A549 (cell line): ENCODE measurements around the gene CSGALNACT2. TPM values are rescaled to one million over a fixed set of nuclear protein-coding genes. Genes with fewer than 3 reads are reported as not detected.
A peak's percentile ranks its signal among the peaks of the same experiment; 100 is the strongest.

Experiments
- ATAC-seq, 2 experiments: fragments of 200-7000 bp in 1 of 2; fragments of >200 bp in 1 of 2; cut with Nextera tagmentation in 1 of 2; cut with Tn5 transposase in 1 of 2; 3 replicates each; pipeline versions ENCODE4 v1.8.0 to v1.9.1; 2018 to 2020; ENCODE audit warnings: mild to moderate bottlenecking in 1 of 2, moderate library complexity in 1 of 2
- CTCF ChIA-PET: fragments of 300-600 bp; sonication (Branson Sonifier 250); formaldehyde crosslinking; extraction: SDS; loops from one replicate; lab custom pipeline; 2021; ENCODE audit warnings: antibody characterized with exemption, inconsistent platforms; lab: Yijun Ruan, JAX
- POLR2A ChIA-PET: fragments of 350-600 bp; formaldehyde crosslinking; extraction: SDS; loops from one replicate; lab custom pipeline; 2021; ENCODE audit warnings: antibody characterized with exemption, inconsistent platforms; lab: Yijun Ruan, JAX
- DNase-seq, 2 experiments: peaks; one replicate each; pipeline versions ENCODE4 v3.0.0 to v3.0.0-alpha.2; 2011 to 2016; ENCODE audit warnings: low read depth in 1 of 2, low spot score in 1 of 2
- FAIRE-seq: peaks from 2 replicates; lab custom pipeline; 2011; peaks lifted over from hg19 to GRCh38; lab: Jason Lieb, UNC
- H3K27ac ChIP-seq, 2 experiments: fragments of >200 bp; sonication (Bioruptor Twin); formaldehyde crosslinking; 3 replicates each; pipeline ENCODE4 v1.5.1; 2016 to 2017
- H3K4me1 ChIP-seq: fragments of >200 bp; sonication (Bioruptor Twin); formaldehyde crosslinking; 3 replicates; pipeline ENCODE4 v1.6.1; 2016
- H3K4me2 ChIP-seq: fragments of >200 bp; sonication (Bioruptor Twin); formaldehyde crosslinking; 3 replicates; pipeline ENCODE4 v1.6.1; 2016
- H3K4me3 ChIP-seq: fragments of >200 bp; sonication (Bioruptor Twin); formaldehyde crosslinking; 3 replicates; pipeline ENCODE4 v1.5.1; 2016
- H3K9me3 ChIP-seq: fragments of >200 bp; sonication (Bioruptor Twin); formaldehyde crosslinking; 3 replicates; pipeline ENCODE4 v1.6.1; 2016
- BHLHE40 ChIP-seq: IDR thresholded peaks from 2 replicates; pipeline ENCODE4 v1.6.1; 2012; ENCODE audit warnings: low read depth, low read length, inconsistent platforms
- CEBPB ChIP-seq, 2 experiments: fragments of >200 bp in 1 of 2; sonication (Bioruptor Twin) in 1 of 2; formaldehyde crosslinking in 1 of 2; IDR thresholded peaks; 2 replicates each; pipeline ENCODE4 v1.6.1; 2012 to 2016
- EHF ChIP-seq: fragments of 250-450 bp; sonication (Bioruptor Pico); IDR thresholded peaks from 2 replicates; pipeline ENCODE4 v1.5.0; 2020; ENCODE audit warnings: mild to moderate bottlenecking
- ESRRA ChIP-seq: fragments of 150-350 bp; IDR thresholded peaks from 2 replicates; pipeline ENCODE4 v1.6.1; 2014; ENCODE audit warnings: mild to moderate bottlenecking, low read length, borderline replicate concordance
- HDAC2 ChIP-seq: fragments of 200-600 bp; sonication (generic); IDR thresholded peaks from 2 replicates; pipeline ENCODE4 v1.6.1; 2016
- HOXB13 ChIP-seq: fragments of 250-450 bp; sonication (Bioruptor Pico); IDR thresholded peaks from 2 replicates; pipeline ENCODE4 v1.5.0; 2020; ENCODE audit warnings: low read depth, mild to moderate bottlenecking, moderate library complexity
- MAZ ChIP-seq: fragments of 150-350 bp; IDR thresholded peaks from 2 replicates; pipeline ENCODE4 v1.6.1; 2014; ENCODE audit warnings: antibody characterized with exemption, low read depth, low read length, borderline replicate concordance
- MYC ChIP-seq: IDR thresholded peaks from 2 replicates; pipeline ENCODE4 v1.6.1; 2012; ENCODE audit warnings: mild to moderate bottlenecking, inconsistent platforms, low read length, improper control_type of control experiment, borderline replicate concordance
- NR3C1 ChIP-seq: fragments of >200 bp; sonication (Bioruptor Twin); formaldehyde crosslinking; IDR thresholded peaks from 3 replicates; pipeline ENCODE4 v1.6.1; 2017
- POLR2A ChIP-seq: IDR thresholded peaks from 2 replicates; pipeline ENCODE4 v1.6.1; 2012; ENCODE audit warnings: mild to moderate bottlenecking, low read length
- RAD21 ChIP-seq, 2 experiments: fragments of >200 bp in 1 of 2; sonication (Bioruptor Twin) in 1 of 2; formaldehyde crosslinking in 1 of 2; IDR thresholded peaks in 1 of 2; conservative IDR thresholded peaks in 1 of 2; 2 replicates in 1 of 2; 3 replicates in 1 of 2; pipeline ENCODE4 v1.6.1; 2012 to 2018; ENCODE audit warnings: inconsistent platforms in 1 of 2
- RFX5 ChIP-seq: fragments of 450-650 bp; IDR thresholded peaks from 2 replicates; pipeline ENCODE4 v1.7.1; 2014; ENCODE audit warnings: antibody characterized with exemption, mild to moderate bottlenecking, moderate library complexity
- RNF2 ChIP-seq: fragments of 200-600 bp; sonication (generic); IDR thresholded peaks from 2 replicates; pipeline ENCODE4 v1.6.1; 2016; ENCODE audit warnings: low read depth, mild to moderate bottlenecking, antibody characterized with exemption, moderate library complexity, borderline replicate concordance
- SMC3 ChIP-seq: fragments of >200 bp; sonication (Bioruptor Twin); formaldehyde crosslinking; IDR thresholded peaks from 3 replicates; pipeline ENCODE4 v1.6.1; 2018; ENCODE audit warnings: inconsistent platforms
- WGBS: methylation state at CpG from one replicate; pipeline ENCODE4 v1.1.6; 2017; ENCODE audit errors: missing lambda C conversion rate; 5-methylcytosine and 5-hydroxymethylcytosine counted together
- polyA plus RNA-seq, 4 experiments: library from polyadenylated mRNA; depleted of rRNA in 3 of 4; stranded (reverse); fragments of >200 nt; fragmentation: RNase III in 1 of 4; extraction: RNeasy Plus Mini Kit Qiagen cat#74134 plus additional on column Dnase treatment in 1 of 4; gene quantifications; 2 replicates in 3 of 4; 3 replicates in 1 of 4; pipeline ENCODE4 v1.2.3, GENCODE V29; 2011 to 2017
- TF ChIP-seq, protein P1 (sequence below): IDR thresholded peaks from 2 replicates; pipeline ENCODE4 v1.6.1; 2012
- TF ChIP-seq, protein P2 (sequence below): fragments of >200 bp; sonication (Bioruptor Twin); formaldehyde crosslinking; IDR thresholded peaks from 3 replicates; pipeline ENCODE4 v1.5.1; 2016
- TF ChIP-seq, protein P3 (sequence below): IDR thresholded peaks from 2 replicates; pipeline ENCODE4 v1.6.1; 2012
- TF ChIP-seq, protein P4 (sequence below): fragments of 150-350 bp; IDR thresholded peaks from 2 replicates; pipeline ENCODE4 v1.6.1; 2014; ENCODE audit warnings: low read depth, mild to moderate bottlenecking, low read length
- TF ChIP-seq, protein P5 (sequence below): fragments of 250-450 bp; sonication (Bioruptor Pico); IDR thresholded peaks from 2 replicates; pipeline ENCODE4 v1.5.0; 2021; ENCODE audit warnings: mild to moderate bottlenecking, moderate library complexity, borderline replicate concordance

The CSGALNACT2 gene
- polyA plus RNA-seq, 2 of the 4 experiments (the other 2 are of a cell fraction) = 11.2 to 29.9 TPM

DNA sequence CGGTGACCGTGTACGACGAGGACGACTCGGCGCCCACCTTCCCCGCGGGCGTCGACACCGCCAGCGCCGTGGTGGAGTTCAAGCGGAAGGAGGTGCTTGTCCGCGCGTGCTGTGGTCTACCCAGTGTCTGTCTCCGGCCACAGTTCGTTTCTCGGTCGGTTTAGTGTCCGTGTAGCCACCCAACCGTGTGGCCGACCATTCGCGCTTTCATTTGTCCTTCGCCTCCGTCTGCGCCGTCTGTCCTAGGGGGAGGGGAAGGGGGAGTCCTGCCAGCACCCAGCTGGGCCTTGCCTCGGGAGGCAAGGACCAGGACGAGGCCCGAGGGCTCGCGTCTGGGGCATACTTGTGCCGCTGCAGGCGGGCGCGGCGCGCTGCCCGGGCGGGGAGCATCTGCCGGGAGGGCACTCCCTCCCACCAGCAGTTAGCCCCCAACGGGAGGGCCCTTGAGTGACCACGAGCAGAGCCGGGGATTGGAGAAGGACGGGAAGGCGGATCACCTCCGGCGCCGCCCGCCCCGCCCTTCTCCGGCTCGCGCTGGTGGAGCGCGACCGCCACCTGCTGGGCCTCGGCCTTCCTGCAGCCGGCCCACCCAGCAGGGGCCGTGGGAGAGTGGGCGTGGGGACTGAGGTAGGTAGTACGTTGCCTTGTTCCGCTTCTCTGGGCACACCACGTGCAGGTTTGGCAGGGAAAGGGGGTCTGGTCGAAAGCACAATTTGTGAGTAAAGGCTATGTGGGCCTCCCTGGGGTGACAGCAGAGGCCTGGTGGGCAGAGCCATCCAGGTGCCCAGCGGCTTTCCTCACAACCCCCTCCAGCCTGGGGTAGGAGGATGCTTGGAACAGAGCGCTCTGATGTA lies 32.9 kb upstream of the CSGALNACT2 start:
- DNase-seq = peak; percentile 70 to 81
- CTCF ChIA-PET = interaction anchor here (0.6 to 3.5 kb wide), 19 partner anchors 8 to 359 kb away, joined by 3 to 38 read pairs (median 3); no protein-coding TSS in a partner anchor
- Histone ChIP-seq H3K4me1 (no peaks in the 10 kb centered on the region), H3K27ac (peak overlapping the region; percentile 69 to 86), H3K9me3 (no peaks in the 10 kb centered on the region), H3K4me2 (peak overlapping the region; percentile 99), H3K4me3 (peak overlapping the region; percentile 61)
- peak; percentile 87 to 96 for ATAC-seq
- POLR2A ChIA-PET = no interaction called here
- WGBS = 25% methylated on average over 16 of the region's 71 CpGs
- TF ChIP-seq RNF2 = peak; percentile 71; the same call in 1 of the 2 replicates
- peak; percentile 89 to 98 for TF ChIP-seq RAD21 (conservative IDR thresholded peaks at IDR 0.05 in 1 of 2, IDR thresholded peaks at IDR 0.05 in 1 of 2)
- no peak for TF ChIP-seq EHF (CRISPR knock-in tag)
- TF ChIP-seq HDAC2 = peak; percentile 31; the same call in 1 of the 2 replicates
- peak; percentile 91 for TF ChIP-seq SMC3
- no peak for TF ChIP-seq MYC
- peak; percentile 86; the same call in 1 of the 2 replicates for TF ChIP-seq MAZ
- TF ChIP-seq, protein P1, sequence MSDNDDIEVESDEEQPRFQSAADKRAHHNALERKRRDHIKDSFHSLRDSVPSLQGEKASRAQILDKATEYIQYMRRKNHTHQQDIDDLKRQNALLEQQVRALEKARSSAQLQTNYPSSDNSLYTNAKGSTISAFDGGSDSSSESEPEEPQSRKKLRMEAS = peak; percentile 48; the same call in 1 of the 2 replicates
- TF ChIP-seq, protein P2, sequence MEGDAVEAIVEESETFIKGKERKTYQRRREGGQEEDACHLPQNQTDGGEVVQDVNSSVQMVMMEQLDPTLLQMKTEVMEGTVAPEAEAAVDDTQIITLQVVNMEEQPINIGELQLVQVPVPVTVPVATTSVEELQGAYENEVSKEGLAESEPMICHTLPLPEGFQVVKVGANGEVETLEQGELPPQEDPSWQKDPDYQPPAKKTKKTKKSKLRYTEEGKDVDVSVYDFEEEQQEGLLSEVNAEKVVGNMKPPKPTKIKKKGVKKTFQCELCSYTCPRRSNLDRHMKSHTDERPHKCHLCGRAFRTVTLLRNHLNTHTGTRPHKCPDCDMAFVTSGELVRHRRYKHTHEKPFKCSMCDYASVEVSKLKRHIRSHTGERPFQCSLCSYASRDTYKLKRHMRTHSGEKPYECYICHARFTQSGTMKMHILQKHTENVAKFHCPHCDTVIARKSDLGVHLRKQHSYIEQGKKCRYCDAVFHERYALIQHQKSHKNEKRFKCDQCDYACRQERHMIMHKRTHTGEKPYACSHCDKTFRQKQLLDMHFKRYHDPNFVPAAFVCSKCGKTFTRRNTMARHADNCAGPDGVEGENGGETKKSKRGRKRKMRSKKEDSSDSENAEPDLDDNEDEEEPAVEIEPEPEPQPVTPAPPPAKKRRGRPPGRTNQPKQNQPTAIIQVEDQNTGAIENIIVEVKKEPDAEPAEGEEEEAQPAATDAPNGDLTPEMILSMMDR = peak; percentile 97
- TF ChIP-seq, protein P3, sequence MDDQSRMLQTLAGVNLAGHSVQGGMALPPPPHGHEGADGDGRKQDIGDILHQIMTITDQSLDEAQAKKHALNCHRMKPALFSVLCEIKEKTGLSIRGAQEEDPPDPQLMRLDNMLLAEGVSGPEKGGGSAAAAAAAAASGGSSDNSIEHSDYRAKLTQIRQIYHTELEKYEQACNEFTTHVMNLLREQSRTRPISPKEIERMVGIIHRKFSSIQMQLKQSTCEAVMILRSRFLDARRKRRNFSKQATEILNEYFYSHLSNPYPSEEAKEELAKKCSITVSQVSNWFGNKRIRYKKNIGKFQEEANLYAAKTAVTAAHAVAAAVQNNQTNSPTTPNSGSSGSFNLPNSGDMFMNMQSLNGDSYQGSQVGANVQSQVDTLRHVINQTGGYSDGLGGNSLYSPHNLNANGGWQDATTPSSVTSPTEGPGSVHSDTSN = no peak
- no peak for TF ChIP-seq BHLHE40
- no peak for FAIRE-seq

DNA sequence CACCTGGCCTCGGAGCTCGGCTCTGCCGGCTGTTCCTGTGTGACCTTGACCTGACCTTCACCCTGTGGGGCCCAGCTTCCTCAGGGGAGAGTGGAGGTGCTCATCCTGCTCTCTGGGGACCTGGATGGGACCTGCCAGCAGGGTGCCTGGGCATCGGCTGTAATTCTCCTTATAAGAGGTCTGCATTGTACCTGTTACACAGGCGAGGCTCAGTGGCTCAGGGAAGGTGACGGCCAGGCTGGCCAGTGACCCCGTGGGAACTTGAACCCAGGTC lies 32.4 kb upstream of the CSGALNACT2 start:
- FAIRE-seq (no peak), ATAC-seq (peak in 1 of 2 experiments; percentile 2; a peak in 1 of 6 replicates), DNase-seq (no peak)
- H3K4me2 ChIP-seq = peak overlapping the region; percentile 99
- H3K4me1 ChIP-seq = no peaks in the 10 kb centered on the region
- CTCF ChIA-PET = interaction anchor here (0.6 to 3.5 kb wide), 7 partner anchors 12 to 349 kb away, joined by 3 to 38 read pairs (median 6); no protein-coding TSS in a partner anchor
- WGBS = 23% methylated on average over 6 of the region's 7 CpGs
- TF ChIP-seq CEBPB (IDR thresholded peaks at IDR 0.05) = no peak
- TF ChIP-seq ESRRA = peak; percentile 30; the same call in 1 of the 2 replicates
- TF ChIP-seq, protein P1 = no peak
- TF ChIP-seq POLR2A = no peak
- 0 out of 6 replicates have a peak overlapping the region, but pooled peaks of 1 of the 2 experiments have one; percentile 43 for H3K27ac ChIP-seq
- no peaks in the 10 kb centered on the region for H3K9me3 ChIP-seq
- POLR2A ChIA-PET = no interaction called here
- no peak overlapping the region for H3K4me3 ChIP-seq

DNA sequence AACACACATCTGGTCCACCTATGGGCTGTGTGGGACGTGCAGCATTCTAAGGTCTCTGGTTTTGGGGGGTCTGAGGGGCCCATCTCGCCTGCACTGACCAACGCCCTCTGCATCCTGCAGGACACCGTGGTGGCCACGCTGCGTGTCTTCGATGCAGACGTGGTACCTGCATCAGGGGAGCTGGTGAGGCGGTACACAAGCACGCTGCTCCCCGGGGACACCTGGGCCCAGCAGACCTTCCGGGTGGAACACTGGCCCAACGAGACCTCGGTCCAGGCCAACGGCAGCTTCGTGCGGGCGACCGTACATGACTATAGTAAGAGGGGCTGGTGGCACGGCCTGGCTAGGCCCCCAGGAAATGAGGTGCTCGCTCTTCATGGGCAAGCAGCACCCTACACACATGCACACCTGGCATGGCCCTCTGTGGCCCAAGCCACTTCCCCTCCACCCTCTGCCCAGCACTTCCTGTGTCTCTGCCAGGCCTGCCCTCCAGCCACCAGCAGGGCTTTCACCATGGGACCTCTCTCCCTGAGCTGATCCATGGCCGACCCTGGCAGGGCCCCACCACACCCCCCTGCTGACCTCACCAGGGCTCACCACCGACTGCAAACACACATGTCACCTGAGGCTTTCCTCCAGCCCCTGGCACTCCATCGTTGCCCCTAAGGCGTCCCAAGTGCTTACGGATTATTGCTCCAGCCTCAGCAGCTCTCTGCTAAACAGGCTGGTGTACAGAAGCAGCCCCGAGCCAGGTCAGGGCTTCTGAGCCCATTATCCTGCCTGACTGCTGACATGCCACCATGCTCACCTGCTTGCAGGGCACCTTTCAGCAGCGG lies 31.8 kb upstream of the CSGALNACT2 start:
- ChIA-PET POLR2A (no interaction called here), CTCF (interaction anchor here (0.7 to 3.5 kb wide), 7 partner anchors 12 to 411 kb away, joined by 3 to 38 read pairs (median 6); no protein-coding TSS in a partner anchor)
- Histone ChIP-seq H3K4me2 (no peak overlapping the region), H3K4me3 (no peak overlapping the region), H3K4me1 (no peaks in the 10 kb centered on the region), H3K9me3 (no peaks in the 10 kb centered on the region), H3K27ac (no peak overlapping the region)
- no peak for DNase-seq
- WGBS = 58% methylated on average over 13 of the region's 28 CpGs
- no peak for ATAC-seq
- no peak for FAIRE-seq
- TF ChIP-seq, protein P2 = no peak
- TF ChIP-seq, protein P4, sequence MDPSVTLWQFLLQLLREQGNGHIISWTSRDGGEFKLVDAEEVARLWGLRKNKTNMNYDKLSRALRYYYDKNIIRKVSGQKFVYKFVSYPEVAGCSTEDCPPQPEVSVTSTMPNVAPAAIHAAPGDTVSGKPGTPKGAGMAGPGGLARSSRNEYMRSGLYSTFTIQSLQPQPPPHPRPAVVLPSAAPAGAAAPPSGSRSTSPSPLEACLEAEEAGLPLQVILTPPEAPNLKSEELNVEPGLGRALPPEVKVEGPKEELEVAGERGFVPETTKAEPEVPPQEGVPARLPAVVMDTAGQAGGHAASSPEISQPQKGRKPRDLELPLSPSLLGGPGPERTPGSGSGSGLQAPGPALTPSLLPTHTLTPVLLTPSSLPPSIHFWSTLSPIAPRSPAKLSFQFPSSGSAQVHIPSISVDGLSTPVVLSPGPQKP = no peak
- TF ChIP-seq EHF (CRISPR knock-in tag) (no peak), RAD21 (conservative IDR thresholded peaks at IDR 0.05 in 1 of 2, IDR thresholded peaks at IDR 0.05 in 1 of 2) (no peak), NR3C1 (no peak), CEBPB (IDR thresholded peaks at IDR 0.05) (no peak), HOXB13 (no peak), RFX5 (no peak)
- TF ChIP-seq, protein P5, sequence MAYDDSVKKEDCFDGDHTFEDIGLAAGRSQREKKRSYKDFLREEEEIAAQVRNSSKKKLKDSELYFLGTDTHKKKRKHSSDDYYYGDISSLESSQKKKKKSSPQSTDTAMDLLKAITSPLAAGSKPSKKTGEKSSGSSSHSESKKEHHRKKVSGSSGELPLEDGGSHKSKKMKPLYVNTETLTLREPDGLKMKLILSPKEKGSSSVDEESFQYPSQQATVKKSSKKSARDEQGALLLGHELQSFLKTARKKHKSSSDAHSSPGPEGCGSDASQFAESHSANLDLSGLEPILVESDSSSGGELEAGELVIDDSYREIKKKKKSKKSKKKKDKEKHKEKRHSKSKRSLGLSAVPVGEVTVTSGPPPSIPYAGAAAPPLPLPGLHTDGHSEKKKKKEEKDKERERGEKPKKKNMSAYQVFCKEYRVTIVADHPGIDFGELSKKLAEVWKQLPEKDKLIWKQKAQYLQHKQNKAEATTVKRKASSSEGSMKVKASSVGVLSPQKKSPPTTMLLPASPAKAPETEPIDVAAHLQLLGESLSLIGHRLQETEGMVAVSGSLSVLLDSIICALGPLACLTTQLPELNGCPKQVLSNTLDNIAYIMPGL (CRISPR knock-in tag) = no peak
- TF ChIP-seq, protein P1 = no peak
